HCT116 (cell line): ENCODE data around the gene ANKFN1. TPM values are rescaled to one million over a fixed set of nuclear protein-coding genes. Genes with fewer than 3 reads are reported as not detected.

Source experiments
- ATAC-seq: fragments of 200-7000 bp; cut with Tn5 transposase; 2 replicates; pipeline ENCODE4 v1.9.1; 2020; ENCODE audit warnings: mild to moderate bottlenecking, moderate library complexity
- BruUV-seq: library from RNA; stranded (reverse); fragments of 400-500 nt; replicated peaks from 2 replicates; lab custom pipeline; 2021; lab: Mats Ljungman, UMichigan
- CTCF ChIA-PET: fragments of 300-600 bp; sonication (Branson Sonifier 250); formaldehyde crosslinking; loops from one replicate; lab custom pipeline; 2021; ENCODE audit warnings: antibody characterized with exemption; lab: Charles Lee
- POLR2A ChIA-PET: fragments of 300-600, 350-600 bp; sonication (Branson Sonifier 250); formaldehyde crosslinking; loops from one replicate; lab custom pipeline; 2021; ENCODE audit warnings: antibody characterized with exemption; lab: Charles Lee
- RAD21 ChIA-PET, 2 experiments: fragments of 300-600 bp; sonication (Branson Sonifier 250); formaldehyde crosslinking; loops; one replicate each; lab custom pipeline; 2023; ENCODE audit warnings: low total read pairs in 2 of 2; ENCODE audit not compliant: uncharacterized antibody in 2 of 2, unreplicated experiment in 2 of 2, low non-redundant PET in 1 of 2; lab: Charles Lee
- DNase-seq: peaks from one replicate; pipeline ENCODE4 v3.0.0-alpha.2; 2010; ENCODE audit warnings: low read depth, low spot score
- H2AFZ ChIP-seq: fragments of 200-600 bp; shearing (Covaris generic), sonication (generic); 2 replicates; pipeline ENCODE4 v1.6.1; 2017; ENCODE audit warnings: low read depth, mixed run types, mixed read lengths, antibody characterized with exemption, low read length; ENCODE audit not compliant: poor library complexity, severe bottlenecking
- H3K27ac ChIP-seq: 2 replicates; pipeline ENCODE4 v1.5.1; 2012; ENCODE audit warnings: low read depth, low read length
- H3K27me3 ChIP-seq: fragments of 200-600 bp; sonication (generic); 2 replicates; pipeline ENCODE4 v1.6.1; 2016; ENCODE audit warnings: mixed run types, low read length, mixed read lengths; ENCODE audit not compliant: insufficient read depth
- H3K36me3 ChIP-seq, 2 experiments: fragments of 200-500 bp in 1 of 2; fragments of 200-600 bp in 1 of 2; sonication (Bioruptor generic) in 1 of 2; sonication (generic) in 1 of 2; 2 replicates each; pipeline versions ENCODE4 v1.5.1 to v1.6.1; 2014 to 2016; ENCODE audit warnings: low read length in 2 of 2, inconsistent platforms in 1 of 2, mixed read lengths in 1 of 2, mixed run types in 1 of 2; ENCODE audit not compliant: insufficient read depth in 2 of 2, control insufficient read depth in 1 of 2
- H3K4me1 ChIP-seq, 2 experiments: fragments of 200-600 bp in 1 of 2; sonication (generic) in 1 of 2; 2 replicates each; pipeline versions ENCODE4 v1.5.1 to v1.6.1; 2012 to 2017; ENCODE audit warnings: low read length in 2 of 2, inconsistent platforms in 1 of 2, mild to moderate bottlenecking in 1 of 2, mixed read lengths in 1 of 2, mixed run types in 1 of 2, moderate library complexity in 1 of 2; ENCODE audit not compliant: insufficient read depth in 2 of 2, control insufficient read depth in 1 of 2
- H3K4me2 ChIP-seq: fragments of 200-600 bp; sonication (generic); 2 replicates; pipeline ENCODE4 v1.6.1; 2017; ENCODE audit warnings: mixed run types, low read length, mixed read lengths
- H3K4me3 ChIP-seq, 2 experiments: fragments of 200-600 bp in 1 of 2; sonication (generic) in 1 of 2; replicated peaks in 1 of 2; 2 replicates each; pipeline ENCODE4 v1.5.1; 2011 to 2016; ENCODE audit warnings: low read length in 2 of 2, control low read depth in 1 of 2, low read depth in 1 of 2, mild to moderate bottlenecking in 1 of 2, mixed read lengths in 1 of 2, mixed run types in 1 of 2
- H3K79me2 ChIP-seq: fragments of 200-600 bp; sonication (generic); 2 replicates; pipeline ENCODE4 v1.6.1; 2017; ENCODE audit warnings: mild to moderate bottlenecking, mixed run types, low read length, moderate library complexity, mixed read lengths; ENCODE audit not compliant: insufficient read depth
- H3K9ac ChIP-seq: fragments of 200-600 bp; sonication (generic); 2 replicates; pipeline ENCODE4 v1.6.1; 2016; ENCODE audit warnings: low read length, mixed read lengths
- H3K9me2 ChIP-seq: fragments of 200-600 bp; sonication (generic), shearing (Covaris generic); 2 replicates; pipeline ENCODE4 v1.6.1; 2017; ENCODE audit warnings: mixed run types, mild to moderate bottlenecking, moderate library complexity; ENCODE audit not compliant: insufficient read depth
- H3K9me3 ChIP-seq, 2 experiments: fragments of 200-500 bp in 1 of 2; fragments of 200-600 bp in 1 of 2; sonication (Bioruptor generic) in 1 of 2; sonication (generic) in 1 of 2; 2 replicates each; pipeline ENCODE4 v1.6.1; 2014 to 2017; ENCODE audit warnings: low read length in 2 of 2, mixed read lengths in 2 of 2, inconsistent platforms in 1 of 2, low read depth in 1 of 2, mild to moderate bottlenecking in 1 of 2, mixed run types in 1 of 2, moderate library complexity in 1 of 2; ENCODE audit not compliant: control insufficient read depth in 1 of 2, insufficient read depth in 1 of 2
- H4K20me1 ChIP-seq: fragments of 200-600 bp; sonication (generic), shearing (Covaris generic); 2 replicates; pipeline ENCODE4 v1.6.1; 2017; ENCODE audit warnings: mixed run types, mild to moderate bottlenecking, moderate library complexity; ENCODE audit not compliant: insufficient read depth
- CBX3 ChIP-seq: IDR thresholded peaks from 2 replicates; pipeline ENCODE4 v1.6.1; 2012; ENCODE audit warnings: low read depth
- CEBPB ChIP-seq: IDR thresholded peaks from 2 replicates; pipeline ENCODE4 v1.6.1; 2012; ENCODE audit warnings: low read depth
- ELF1 ChIP-seq: IDR thresholded peaks from 2 replicates; pipeline ENCODE4 v1.6.1; 2012; ENCODE audit warnings: low read depth, borderline replicate concordance
- EZH2 ChIP-seq: fragments of 200-600 bp; sonication (generic); IDR thresholded peaks from 2 replicates; pipeline ENCODE4 v1.6.1; 2017; ENCODE audit warnings: antibody characterized with exemption, mixed run types
- FOSL1 ChIP-seq: IDR thresholded peaks from 2 replicates; pipeline ENCODE4 v1.6.1; 2012; ENCODE audit warnings: low read depth
- RAD21 ChIP-seq: IDR thresholded peaks from 2 replicates; pipeline ENCODE4 v1.6.1; 2012; ENCODE audit warnings: low read depth, mild to moderate bottlenecking
- TCF7L2 ChIP-seq: IDR thresholded peaks from 2 replicates; pipeline ENCODE4 v1.7.0; 2011; ENCODE audit warnings: borderline replicate concordance, inconsistent platforms; ENCODE audit not compliant: insufficient read depth, insufficient read length; ENCODE audit errors: extremely low read depth
- ZFX ChIP-seq: fragments of 450-650 bp; IDR thresholded peaks from 2 replicates; pipeline ENCODE4 v1.6.1; 2017
- intact Hi-C: fragments of 100-400 bp; cut with micrococcal nuclease; formaldehyde crosslinking; loops from 2 replicates; pipeline ENCODE4 v1.10.0; 2022
- total RNA-seq: library from RNA; stranded (reverse); gene quantifications from one replicate; pipeline ENCODE4 v1.2.1, GENCODE V29; 2021; ENCODE audit not compliant: unreplicated experiment
- TF ChIP-seq, protein P1 (sequence below): IDR thresholded peaks from 2 replicates; pipeline ENCODE4 v1.6.1; 2012
- TF ChIP-seq, protein P2 (sequence below): IDR thresholded peaks from 2 replicates; pipeline ENCODE4 v1.6.1; 2012; ENCODE audit warnings: low read depth
- TF ChIP-seq, protein P3 (sequence below): IDR thresholded peaks from 2 replicates; pipeline ENCODE4 v1.6.1; 2011; ENCODE audit warnings: mild to moderate bottlenecking, low read length, moderate library complexity; ENCODE audit not compliant: insufficient replicate concordance; ENCODE audit errors: extremely low read depth

The ANKFN1 gene
- total RNA-seq, 1 experiment from 2014 or later: 1.1 TPM

DNA sequence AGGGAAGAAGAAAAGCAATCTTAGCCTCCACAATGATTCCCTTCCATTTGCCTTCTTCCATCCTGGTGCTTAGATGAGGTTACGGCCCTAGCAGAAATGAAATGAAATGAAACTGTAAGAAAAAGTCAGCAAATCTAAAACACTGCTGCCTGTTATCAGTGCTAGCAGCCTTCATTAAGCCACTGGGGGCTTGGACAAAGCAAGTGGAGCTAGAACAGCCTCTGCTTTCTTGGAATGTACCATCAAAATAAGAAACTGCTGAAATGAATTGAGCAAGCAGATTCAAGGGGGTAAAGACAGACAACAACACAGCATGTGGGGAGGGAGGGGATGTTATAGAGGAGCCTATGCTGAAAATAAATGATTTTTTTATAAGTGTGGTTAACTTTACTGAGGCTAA lies 5.1 kb downstream of the ANKFN1 start:
- no peak overlapping the region for H3K4me2 ChIP-seq
- ChIA-PET POLR2A (no interaction called here), RAD21 (no interaction called here), CTCF (no interaction called here)
- intact Hi-C loops: no loop called here
- H3K36me3 ChIP-seq: no peaks in the 10 kb centered on the region
- H3K9ac ChIP-seq: no peak overlapping the region
- no peak overlapping the region for H3K27ac ChIP-seq
- H3K79me2 ChIP-seq: no peaks in the 10 kb centered on the region
- no TSS peak for BruUV-seq
- H3K4me1 ChIP-seq: no peaks in the 10 kb centered on the region
- TF ChIP-seq ELF1 (no peak), TCF7L2 (no peak), CEBPB (no peak), CBX3 (no peak), EZH2 (no peak), ZFX (no peak), FOSL1 (no peak), RAD21 (no peak)
- TF ChIP-seq, protein P1, sequence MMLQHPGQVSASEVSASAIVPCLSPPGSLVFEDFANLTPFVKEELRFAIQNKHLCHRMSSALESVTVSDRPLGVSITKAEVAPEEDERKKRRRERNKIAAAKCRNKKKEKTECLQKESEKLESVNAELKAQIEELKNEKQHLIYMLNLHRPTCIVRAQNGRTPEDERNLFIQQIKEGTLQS: no peak
- TF ChIP-seq, protein P2, sequence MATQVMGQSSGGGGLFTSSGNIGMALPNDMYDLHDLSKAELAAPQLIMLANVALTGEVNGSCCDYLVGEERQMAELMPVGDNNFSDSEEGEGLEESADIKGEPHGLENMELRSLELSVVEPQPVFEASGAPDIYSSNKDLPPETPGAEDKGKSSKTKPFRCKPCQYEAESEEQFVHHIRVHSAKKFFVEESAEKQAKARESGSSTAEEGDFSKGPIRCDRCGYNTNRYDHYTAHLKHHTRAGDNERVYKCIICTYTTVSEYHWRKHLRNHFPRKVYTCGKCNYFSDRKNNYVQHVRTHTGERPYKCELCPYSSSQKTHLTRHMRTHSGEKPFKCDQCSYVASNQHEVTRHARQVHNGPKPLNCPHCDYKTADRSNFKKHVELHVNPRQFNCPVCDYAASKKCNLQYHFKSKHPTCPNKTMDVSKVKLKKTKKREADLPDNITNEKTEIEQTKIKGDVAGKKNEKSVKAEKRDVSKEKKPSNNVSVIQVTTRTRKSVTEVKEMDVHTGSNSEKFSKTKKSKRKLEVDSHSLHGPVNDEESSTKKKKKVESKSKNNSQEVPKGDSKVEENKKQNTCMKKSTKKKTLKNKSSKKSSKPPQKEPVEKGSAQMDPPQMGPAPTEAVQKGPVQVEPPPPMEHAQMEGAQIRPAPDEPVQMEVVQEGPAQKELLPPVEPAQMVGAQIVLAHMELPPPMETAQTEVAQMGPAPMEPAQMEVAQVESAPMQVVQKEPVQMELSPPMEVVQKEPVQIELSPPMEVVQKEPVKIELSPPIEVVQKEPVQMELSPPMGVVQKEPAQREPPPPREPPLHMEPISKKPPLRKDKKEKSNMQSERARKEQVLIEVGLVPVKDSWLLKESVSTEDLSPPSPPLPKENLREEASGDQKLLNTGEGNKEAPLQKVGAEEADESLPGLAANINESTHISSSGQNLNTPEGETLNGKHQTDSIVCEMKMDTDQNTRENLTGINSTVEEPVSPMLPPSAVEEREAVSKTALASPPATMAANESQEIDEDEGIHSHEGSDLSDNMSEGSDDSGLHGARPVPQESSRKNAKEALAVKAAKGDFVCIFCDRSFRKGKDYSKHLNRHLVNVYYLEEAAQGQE: no peak
- TF ChIP-seq, protein P3, sequence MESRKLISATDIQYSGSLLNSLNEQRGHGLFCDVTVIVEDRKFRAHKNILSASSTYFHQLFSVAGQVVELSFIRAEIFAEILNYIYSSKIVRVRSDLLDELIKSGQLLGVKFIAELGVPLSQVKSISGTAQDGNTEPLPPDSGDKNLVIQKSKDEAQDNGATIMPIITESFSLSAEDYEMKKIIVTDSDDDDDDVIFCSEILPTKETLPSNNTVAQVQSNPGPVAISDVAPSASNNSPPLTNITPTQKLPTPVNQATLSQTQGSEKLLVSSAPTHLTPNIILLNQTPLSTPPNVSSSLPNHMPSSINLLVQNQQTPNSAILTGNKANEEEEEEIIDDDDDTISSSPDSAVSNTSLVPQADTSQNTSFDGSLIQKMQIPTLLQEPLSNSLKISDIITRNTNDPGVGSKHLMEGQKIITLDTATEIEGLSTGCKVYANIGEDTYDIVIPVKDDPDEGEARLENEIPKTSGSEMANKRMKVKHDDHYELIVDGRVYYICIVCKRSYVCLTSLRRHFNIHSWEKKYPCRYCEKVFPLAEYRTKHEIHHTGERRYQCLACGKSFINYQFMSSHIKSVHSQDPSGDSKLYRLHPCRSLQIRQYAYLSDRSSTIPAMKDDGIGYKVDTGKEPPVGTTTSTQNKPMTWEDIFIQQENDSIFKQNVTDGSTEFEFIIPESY: no peak
- TF ChIP-seq, all 23 proteins: peak for 0
- ATAC-seq: no peak
- Histone ChIP-seq H3K27me3 (peaks cover 21% of the 10 kb centered on the region), H3K9me3 (no peaks in the 10 kb centered on the region), H3K4me3 (no peak overlapping the region), H3K9me2 (no peaks in the 10 kb centered on the region), H4K20me1 (no peaks in the 10 kb centered on the region), H2AFZ (no peak overlapping the region)
- DNase-seq: no peak
